DMS153 treated with DMSO at 0.1 percent for 48 hours (cell line): ENCODE measurements around the gene SLC35A4.

Experiments
- DNase-seq: peaks from one replicate; lab custom pipeline; 2025; ENCODE audit not compliant: unreplicated experiment; lab: John Stamatoyannopoulos, UW

Gene SLC35A4, protein sequence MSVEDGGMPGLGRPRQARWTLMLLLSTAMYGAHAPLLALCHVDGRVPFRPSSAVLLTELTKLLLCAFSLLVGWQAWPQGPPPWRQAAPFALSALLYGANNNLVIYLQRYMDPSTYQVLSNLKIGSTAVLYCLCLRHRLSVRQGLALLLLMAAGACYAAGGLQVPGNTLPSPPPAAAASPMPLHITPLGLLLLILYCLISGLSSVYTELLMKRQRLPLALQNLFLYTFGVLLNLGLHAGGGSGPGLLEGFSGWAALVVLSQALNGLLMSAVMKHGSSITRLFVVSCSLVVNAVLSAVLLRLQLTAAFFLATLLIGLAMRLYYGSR

DNA sequence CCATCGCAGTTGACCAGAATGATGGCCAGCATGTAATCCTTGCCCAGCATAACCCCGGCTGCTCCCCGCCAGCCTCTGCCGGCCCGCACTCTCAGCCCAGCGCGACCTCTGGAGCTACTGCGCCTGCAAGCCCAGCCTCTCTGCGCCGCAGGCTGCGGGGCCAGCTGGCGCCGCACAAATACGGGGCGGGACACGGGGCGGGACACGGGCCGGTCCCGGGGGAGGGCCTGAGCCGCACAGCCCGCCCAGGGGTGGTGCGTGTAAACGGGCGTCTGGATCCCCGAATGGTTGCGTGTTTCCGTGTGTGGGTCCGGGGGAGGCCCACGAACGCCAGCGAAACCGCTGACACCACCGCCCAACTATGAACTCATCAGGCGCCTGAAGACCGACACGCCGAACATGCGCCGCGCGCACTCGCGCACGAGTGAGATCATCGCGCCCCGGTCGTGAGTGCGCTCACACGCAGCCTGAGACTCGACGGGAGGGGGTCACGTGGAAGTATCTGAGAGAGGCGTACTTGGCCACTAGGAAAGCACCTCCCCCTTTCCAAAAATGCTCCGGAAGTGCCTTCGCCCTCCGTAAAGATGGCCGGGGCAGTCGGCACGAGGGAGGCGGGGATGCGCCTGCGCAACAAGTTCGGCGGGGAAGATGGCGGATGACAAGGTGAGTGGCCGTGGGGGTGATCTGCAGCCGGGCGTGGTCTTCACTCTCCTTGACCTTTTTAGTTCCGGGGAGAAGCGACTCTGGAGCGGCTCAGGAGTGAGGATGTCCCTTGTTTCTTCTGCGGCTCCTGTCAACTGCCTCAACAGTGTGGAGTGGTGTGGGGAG lies at the start of gene SLC35A4, which contains the start of gene APBB3:
Gene SLC35A4 (plus strand): TSS at position 633 of the 828 bp plus-strand sequence. CDS start 2,342 bp downstream, outside the sequence.
Gene APBB3 (minus strand): TSS at position 403 of the 828 bp plus-strand sequence. CDS start 353 bp downstream, at position 50.
- DNase-seq: peak; percentile 47

- no peak for DNase-seq
Measured at GRCh38 chr5:140524003-140524402, 40.6 kb upstream of the SLC35A4 start.

DNA sequence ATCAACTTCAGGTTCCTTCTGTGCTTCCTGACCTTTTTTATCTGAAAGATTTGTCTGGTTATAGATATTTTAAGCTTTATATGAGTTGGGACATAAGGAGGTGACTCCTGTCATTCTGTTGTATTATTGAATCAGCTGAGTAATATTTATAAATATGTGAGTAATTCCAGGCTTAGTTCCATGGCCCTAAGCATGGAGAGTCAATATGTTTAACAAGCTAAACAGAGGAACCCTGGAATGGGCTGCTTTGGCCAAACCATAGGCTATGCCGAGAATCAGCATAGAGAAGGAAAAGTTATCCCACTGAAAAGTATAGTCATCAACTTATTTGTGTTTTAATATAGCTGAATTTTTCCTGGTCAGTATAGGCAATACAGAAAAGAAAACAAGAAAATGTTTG lies 24.4 kb upstream of the SLC35A4 start:
- no peak for DNase-seq

GRCh38 chr5:140542972-140543371 lies 21.7 kb upstream of the SLC35A4 start:
- DNase-seq: no peak

DNA sequence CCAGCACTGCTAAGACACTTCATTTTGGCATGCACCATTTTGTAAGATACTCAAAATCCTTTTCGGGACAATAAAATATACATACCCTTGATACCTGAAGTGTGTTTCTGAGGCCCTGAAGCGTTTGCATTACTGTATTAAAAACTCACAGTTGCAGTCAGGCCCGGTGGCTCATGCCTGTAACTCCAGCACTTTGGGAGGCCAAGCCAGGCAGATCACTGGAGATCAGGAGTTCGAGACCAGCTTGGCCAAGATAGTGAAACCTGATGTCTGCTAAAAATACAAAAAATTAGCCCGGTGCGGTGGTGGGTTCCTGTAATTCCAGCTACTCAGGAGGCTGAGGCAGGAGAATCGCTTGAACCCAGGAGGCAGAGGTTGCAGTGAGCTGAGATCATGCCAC lies 19.6 kb upstream of the SLC35A4 start:
- no peak for DNase-seq

- DNase-seq: no peak
Measured at GRCh38 chr5:140545606-140546005, 19.0 kb upstream of the SLC35A4 start.

GRCh38 chr5:140546851-140547507 lies 17.6 kb upstream of the SLC35A4 start:
- DNase-seq: no peak

DNA sequence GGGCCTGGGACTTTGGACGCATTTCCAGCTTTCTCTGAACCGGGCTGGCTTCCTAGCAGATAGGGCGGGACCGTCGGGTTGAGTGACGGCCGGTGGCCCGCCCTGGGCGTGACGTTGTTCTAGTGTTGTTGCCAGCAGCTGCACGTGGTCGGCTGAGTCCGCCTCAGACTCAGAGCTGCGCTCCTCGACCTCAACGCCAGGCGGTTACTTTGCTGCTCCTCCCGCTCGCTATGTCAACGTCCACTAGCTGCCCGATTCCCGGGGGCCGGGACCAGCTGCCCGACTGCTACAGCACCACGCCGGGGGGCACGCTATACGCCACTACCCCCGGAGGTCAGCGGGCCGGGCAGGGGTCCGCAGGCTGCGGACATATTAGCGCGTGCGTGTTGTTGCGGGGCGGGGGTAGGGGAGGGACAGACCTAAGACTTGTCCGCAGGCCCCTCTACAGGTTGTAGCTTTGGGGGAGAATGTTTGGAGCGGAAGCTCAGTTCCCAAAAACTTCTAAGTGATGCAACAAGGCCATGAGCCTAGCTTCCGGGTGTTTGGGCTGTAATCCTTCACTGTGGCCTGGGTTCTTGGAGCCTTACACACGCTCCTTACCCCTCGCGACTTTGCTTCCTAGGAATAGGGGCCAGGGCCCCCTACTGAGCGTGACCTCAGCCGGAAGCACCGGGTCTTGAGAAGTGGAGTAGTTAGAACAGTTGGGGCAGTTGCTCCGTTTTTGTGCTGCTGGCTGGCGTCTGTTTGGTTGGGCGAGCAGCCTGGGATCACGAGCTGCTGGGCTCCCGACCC lies 16.9 kb upstream of the SLC35A4 start, which contains the start of gene EIF4EBP3:
Gene EIF4EBP3 (plus strand): TSS at position 155 of the 792 bp plus-strand sequence. CDS start 76 bp downstream, at position 231.
- peak; percentile 69 for DNase-seq

DNA sequence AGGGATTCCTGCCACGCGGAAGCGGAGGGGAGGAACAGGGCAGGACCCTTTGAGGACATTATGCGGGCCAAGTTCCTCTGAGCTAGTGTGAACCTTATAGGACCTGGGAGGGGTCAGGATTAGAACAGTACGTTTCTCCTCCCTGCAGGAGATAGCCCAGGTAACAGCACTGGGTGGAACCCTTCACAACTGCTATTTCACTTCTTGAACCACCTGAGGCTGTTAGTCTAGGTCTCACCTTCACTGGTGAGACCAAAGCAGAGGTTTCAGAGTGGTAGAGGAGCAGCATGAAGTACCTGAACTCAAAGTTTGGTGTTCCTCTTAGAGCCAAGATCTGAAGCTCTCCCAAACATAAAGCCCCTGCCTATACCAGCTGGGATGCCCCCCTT lies 16.3 kb upstream of the SLC35A4 start:
- no peak for DNase-seq

- no peak for DNase-seq
Measured at GRCh38 chr5:140548791-140549190, 15.8 kb upstream of the SLC35A4 start.

DNA sequence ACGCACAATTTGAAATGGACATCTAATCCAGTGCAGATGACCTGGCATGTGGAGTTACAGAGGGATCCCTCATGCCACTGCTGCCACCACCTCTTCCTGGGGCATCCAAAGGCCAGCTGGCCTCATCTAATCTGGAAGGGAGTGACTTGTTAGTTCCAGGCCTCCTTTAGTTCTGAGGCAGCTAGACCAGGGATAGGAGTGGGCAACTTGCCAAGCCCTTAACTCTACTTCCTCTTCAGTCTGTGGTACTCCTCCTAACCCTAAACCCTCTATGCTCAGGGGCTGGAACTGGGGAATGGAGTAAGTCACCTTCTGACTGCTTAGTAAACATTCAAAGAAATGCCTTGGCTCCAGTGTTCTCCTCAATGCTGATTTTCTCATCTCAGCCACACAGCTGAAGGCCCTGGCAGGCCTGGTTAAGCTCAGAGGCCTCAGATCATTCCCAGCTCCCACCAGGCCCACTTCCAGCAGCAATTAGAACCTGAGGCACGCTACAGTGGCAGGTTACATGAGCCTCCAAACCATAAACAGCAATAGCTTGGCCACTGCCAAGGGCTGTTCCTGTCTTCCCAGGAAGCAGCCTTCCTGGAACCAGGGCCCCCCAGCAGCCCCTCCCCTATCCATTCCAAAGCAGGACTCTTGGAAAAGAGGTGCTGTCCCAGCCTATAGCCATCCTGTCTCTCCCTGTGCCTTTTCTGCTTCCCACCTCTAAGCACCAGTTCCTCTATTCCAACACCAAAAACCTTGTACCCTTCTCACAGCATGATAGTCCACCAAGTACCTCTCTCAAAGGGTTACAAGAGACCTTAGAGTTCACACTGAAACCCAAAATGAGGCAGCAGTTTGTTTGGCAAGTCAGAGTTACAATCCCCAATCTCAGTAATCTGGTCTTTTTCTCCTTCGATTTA lies 15.1 kb upstream of the SLC35A4 start:
- DNase-seq: no peak

GRCh38 chr5:140550147-140551079 lies 14.2 kb upstream of the SLC35A4 start:
- no peak for DNase-seq

DNA sequence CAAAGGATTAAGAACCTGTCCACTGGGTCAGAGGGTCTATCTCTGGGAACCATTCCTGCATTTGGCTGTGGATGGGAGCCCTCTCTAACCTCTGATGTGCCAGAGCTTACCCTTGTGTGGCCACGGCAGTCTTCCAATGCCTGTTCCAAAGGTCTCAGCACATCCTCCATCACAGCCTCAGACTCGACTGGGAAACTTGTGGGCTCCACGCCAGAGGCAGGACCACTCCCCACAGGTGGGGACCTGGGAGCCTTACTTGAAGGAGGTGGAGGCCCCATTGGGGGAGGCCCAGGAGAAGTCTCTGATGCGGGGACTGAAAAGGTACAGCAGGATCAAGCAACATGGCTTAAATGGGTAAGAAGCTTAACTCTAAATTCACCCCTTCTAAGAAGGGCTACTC lies 12.8 kb upstream of the SLC35A4 start:
- no peak for DNase-seq

GRCh38 chr5:140553657-140554056 lies 11.0 kb upstream of the SLC35A4 start:
- no peak for DNase-seq

DNA sequence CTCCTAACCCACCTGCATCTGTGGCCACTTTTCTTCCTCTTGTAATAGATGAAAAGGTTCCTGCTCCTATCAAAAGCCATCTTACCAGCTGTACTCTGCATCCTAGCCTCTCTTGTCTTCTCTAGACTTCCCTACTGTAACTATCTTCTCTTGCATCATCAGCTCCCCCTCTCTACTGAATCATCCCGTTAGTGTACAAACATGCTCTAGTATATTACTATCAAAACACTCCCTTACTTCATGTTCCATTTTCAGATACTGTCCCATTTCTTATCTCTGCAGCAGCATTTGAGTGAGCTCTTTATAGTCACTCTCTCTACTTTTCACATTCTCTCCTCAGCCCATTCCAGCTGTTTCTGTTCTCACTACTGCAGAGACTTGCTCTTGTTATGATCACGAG lies 10.2 kb upstream of the SLC35A4 start:
- DNase-seq: no peak

- no peak for DNase-seq
Measured at GRCh38 chr5:140555747-140556312, 8.8 kb upstream of the SLC35A4 start.

GRCh38 chr5:140556438-140556837 lies 8.2 kb upstream of the SLC35A4 start:
- DNase-seq: no peak

DNA sequence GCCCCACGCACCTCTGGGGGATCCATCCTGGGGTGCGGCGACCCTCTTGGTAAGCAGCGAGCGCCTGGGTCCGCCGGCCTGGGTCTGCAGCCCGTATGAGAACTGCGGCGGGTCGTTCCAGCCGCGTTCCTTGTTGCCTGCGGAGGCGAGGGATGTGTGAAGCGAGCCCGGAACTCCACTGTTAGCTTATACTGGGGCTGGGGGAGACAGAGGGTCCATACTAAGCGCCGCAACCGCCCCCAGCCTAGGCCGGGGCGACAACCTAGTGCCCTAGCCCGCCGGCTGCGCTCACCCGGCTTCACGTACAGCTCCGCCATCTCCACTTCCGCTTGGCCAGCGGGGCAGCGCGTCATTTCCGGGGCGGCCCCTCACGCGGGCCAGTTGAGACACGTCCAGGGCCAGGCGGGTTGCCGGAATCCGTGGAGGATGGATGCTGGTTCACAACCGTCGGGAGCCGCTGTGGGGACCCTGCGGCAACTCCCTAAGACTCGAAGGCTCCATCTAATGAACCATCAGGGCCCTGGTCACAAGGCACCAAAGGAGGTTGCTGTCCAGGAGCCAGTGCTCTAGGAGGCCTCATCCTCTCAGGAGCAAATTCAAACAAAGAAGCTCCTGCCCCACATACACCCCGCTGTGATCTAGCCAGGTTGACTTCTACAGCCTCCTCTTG lies 7.4 kb upstream of the SLC35A4 start, which contains the start of gene SRA1:
Gene SRA1 (minus strand): TSS at position 338 of the 670 bp plus-strand sequence. CDS start 21 bp downstream, at position 317.
- peak; percentile 42 for DNase-seq
